Loucy (cell line): ENCODE measurements around the gene TEX26.

Experiments
- CTCF ChIP-seq: fragments of 200-600 bp; sonication (generic); conservative IDR thresholded peaks from 2 replicates; pipeline ENCODE4 v1.5.1; 2014; ENCODE audit warnings: mild to moderate bottlenecking, antibody characterized with exemption, low read length
- EZH2phosphoT487 ChIP-seq: fragments of 200-600 bp; IDR thresholded peaks from 2 replicates; pipeline ENCODE4 v1.6.1; 2018; ENCODE audit warnings: antibody characterized with exemption, mild to moderate bottlenecking, moderate library complexity, borderline replicate concordance

GRCh38 chr13:31015199-31015598, 82.7 kb downstream of the TEX26 start:
- TF ChIP-seq EZH2phosphoT487 (no peak), CTCF (no peak)
